Transverse colon (tissue), 3 donors: Measurements from ENCODE around the gene LRRC32.

Experiments
- POLR2A ChIP-seq: fragments of 450-650 bp; IDR thresholded peaks from one replicate; pipeline ENCODE4 v1.6.1; 2016; ENCODE audit warnings: antibody characterized with exemption, mild to moderate bottlenecking, moderate library complexity
- TF ChIP-seq, protein P1 (sequence below), 5 experiments: fragments of 200-600 bp in 3 of 5; fragments of 450-650 bp in 2 of 5; sonication (generic) in 3 of 5; IDR thresholded peaks; 1 replicate in 2 of 5; 2 replicates in 3 of 5; pipeline ENCODE4 v1.5.1; 2016 to 2017; ENCODE audit warnings: antibody characterized with exemption in 5 of 5, inconsistent platforms in 3 of 5, mild to moderate bottlenecking in 2 of 5, moderate library complexity in 1 of 5

DNA sequence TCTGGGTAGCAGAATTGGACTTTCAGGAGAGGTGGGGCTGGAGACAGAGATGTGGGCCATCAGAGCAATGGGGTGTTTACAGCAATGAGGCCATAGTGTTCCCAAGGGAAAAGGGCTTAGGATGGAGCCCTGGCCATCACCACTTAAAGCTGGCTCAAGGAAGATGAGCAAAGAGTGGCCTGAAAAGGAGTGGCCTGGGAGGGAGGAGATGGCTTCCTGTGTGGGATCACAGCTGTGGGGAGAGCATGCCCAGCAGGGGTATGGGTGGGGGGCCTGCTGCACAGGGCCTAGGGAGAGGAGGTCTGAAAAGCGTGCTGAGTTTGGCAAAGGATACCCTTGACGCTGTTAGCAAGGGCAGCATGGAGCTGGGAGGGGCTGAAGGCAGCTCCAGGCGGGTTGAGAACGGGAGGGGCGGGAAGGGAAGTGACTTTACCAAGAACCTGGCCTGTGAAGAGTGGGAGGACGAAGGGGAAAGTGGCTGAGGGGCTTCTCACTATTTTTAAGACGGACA is 13.9 kb downstream of the LRRC32 start:
- TF ChIP-seq, protein P1, sequence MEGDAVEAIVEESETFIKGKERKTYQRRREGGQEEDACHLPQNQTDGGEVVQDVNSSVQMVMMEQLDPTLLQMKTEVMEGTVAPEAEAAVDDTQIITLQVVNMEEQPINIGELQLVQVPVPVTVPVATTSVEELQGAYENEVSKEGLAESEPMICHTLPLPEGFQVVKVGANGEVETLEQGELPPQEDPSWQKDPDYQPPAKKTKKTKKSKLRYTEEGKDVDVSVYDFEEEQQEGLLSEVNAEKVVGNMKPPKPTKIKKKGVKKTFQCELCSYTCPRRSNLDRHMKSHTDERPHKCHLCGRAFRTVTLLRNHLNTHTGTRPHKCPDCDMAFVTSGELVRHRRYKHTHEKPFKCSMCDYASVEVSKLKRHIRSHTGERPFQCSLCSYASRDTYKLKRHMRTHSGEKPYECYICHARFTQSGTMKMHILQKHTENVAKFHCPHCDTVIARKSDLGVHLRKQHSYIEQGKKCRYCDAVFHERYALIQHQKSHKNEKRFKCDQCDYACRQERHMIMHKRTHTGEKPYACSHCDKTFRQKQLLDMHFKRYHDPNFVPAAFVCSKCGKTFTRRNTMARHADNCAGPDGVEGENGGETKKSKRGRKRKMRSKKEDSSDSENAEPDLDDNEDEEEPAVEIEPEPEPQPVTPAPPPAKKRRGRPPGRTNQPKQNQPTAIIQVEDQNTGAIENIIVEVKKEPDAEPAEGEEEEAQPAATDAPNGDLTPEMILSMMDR (IDR thresholded peaks at IDR 0.05): no peak
- TF ChIP-seq POLR2A: no peak
